ENCODE measurements around the gene TMED9.

Gene TMED9

GRCh38 chr5:177578316-177578715 is 13.7 kb upstream of the TMED9 start:
- DNase-seq (ENCODE audit: low read depth), result no peak

GRCh38 chr5:177588413-177588909 is 3.5 kb upstream of the TMED9 start:
- no peak for DNase-seq (ENCODE audit: low read depth)

- no peak for DNase-seq (ENCODE audit: low read depth)
Observed at GRCh38 chr5:177590406-177590805, 1.6 kb upstream of the TMED9 start.

- DNase-seq (ENCODE audit: low read depth), result no peak
Observed at GRCh38 chr5:177591690-177592009, 353 bp upstream of the TMED9 start.

GRCh38 chr5:177592905-177593304 is 902 bp downstream of the TMED9 start:
- no peak for DNase-seq (ENCODE audit: low read depth)

GRCh38 chr5:177593511-177593910 is 1.5 kb downstream of the TMED9 start:
- DNase-seq (ENCODE audit: low read depth), result no peak

GRCh38 chr5:177594071-177594470 is 2.1 kb downstream of the TMED9 start:
- DNase-seq (ENCODE audit: low read depth), result no peak

GRCh38 chr5:177595026-177595585 is 3.1 kb downstream of the TMED9 start:
- no peak for DNase-seq (ENCODE audit: low read depth)

GRCh38 chr5:177595991-177596774 is 4.2 kb downstream of the TMED9 start:
- no peak for DNase-seq (ENCODE audit: low read depth)

GRCh38 chr5:177596775-177597238 is 4.8 kb downstream of the TMED9 start:
- no peak for DNase-seq (ENCODE audit: low read depth)

- no peak for DNase-seq (ENCODE audit: low read depth)
Observed at GRCh38 chr5:177598477-177598876, 6.5 kb downstream of the TMED9 start.

GRCh38 chr5:177599731-177600507 is 7.9 kb downstream of the TMED9 start, which contains the start of gene B4GALT7:
Gene B4GALT7, plus strand, starts transcription at chr5:177600132. Its CDS starts 79 bp downstream, at chr5:177600211.
- DNase-seq (ENCODE audit: low read depth), result peak; percentile 82

- DNase-seq (ENCODE audit: low read depth), result no peak
Observed at GRCh38 chr5:177600508-177601018, 8.6 kb downstream of the TMED9 start.

GRCh38 chr5:177601126-177601525 is 9.1 kb downstream of the TMED9 start:
- no peak for DNase-seq (ENCODE audit: low read depth)

- no peak for DNase-seq (ENCODE audit: low read depth)
Observed at GRCh38 chr5:177601577-177602457, 9.8 kb downstream of the TMED9 start.

GRCh38 chr5:177602458-177602830 is 10.4 kb downstream of the TMED9 start:
- no peak for DNase-seq (ENCODE audit: low read depth)

- DNase-seq (ENCODE audit: low read depth), result no peak
Observed at GRCh38 chr5:177603631-177604030, 11.6 kb downstream of the TMED9 start.

GRCh38 chr5:177604116-177604521 is 12.1 kb downstream of the TMED9 start:
- no peak for DNase-seq (ENCODE audit: low read depth)

- no peak for DNase-seq (ENCODE audit: low read depth)
Observed at GRCh38 chr5:177604656-177605055, 12.7 kb downstream of the TMED9 start.

GRCh38 chr5:177605078-177605477 is 13.1 kb downstream of the TMED9 start:
- DNase-seq (ENCODE audit: low read depth), result no peak

- DNase-seq (ENCODE audit: low read depth), result no peak
Observed at GRCh38 chr5:177605667-177606066, 13.7 kb downstream of the TMED9 start.
